GM12872 (cell line): ENCODE data around the gene TRMT112.

Experiments used
- TF ChIP-seq, protein P1 (sequence below): IDR thresholded peaks from 3 replicates; pipeline ENCODE4 v1.5.1; 2011; ENCODE audit warnings: low read depth, mild to moderate bottlenecking, low read length, moderate library complexity; ENCODE audit not compliant: insufficient read depth

Gene TRMT112

DNA sequence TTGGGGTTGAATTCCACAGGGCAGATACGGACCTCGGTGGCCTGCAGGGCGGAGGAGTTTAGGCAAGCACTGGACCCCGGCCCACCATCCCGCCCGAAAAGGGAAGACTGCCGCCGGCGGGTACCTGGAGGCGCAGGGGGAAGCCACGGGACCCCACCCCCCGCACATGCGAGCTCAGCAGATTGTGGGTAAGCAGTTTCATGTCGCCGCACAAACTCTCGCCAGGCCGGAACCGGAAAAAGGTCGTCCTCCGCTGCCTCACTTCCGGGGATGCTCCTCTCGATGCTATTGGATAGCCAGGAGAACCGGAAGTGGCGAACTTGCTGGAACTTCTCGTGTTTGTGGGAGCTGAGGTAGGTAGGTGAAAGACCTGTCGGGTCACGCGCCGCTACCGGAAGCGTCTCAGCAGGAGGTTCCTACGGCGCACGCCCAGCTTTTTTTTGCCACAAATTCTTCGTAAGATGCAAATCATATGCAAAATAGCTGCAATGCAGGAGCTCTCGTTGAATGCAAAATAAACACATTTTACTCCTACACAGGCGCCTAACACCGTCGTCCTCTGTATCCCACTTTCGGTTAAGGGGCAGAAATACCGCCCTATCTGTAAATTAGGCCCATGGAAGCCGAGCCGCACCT is at the start of gene TRMT112:
TSS of gene TRMT112 (minus strand) at position 235 of the 636 bp plus-strand sequence. CDS start at position 202, 33 bp downstream.
- TF ChIP-seq, protein P1, sequence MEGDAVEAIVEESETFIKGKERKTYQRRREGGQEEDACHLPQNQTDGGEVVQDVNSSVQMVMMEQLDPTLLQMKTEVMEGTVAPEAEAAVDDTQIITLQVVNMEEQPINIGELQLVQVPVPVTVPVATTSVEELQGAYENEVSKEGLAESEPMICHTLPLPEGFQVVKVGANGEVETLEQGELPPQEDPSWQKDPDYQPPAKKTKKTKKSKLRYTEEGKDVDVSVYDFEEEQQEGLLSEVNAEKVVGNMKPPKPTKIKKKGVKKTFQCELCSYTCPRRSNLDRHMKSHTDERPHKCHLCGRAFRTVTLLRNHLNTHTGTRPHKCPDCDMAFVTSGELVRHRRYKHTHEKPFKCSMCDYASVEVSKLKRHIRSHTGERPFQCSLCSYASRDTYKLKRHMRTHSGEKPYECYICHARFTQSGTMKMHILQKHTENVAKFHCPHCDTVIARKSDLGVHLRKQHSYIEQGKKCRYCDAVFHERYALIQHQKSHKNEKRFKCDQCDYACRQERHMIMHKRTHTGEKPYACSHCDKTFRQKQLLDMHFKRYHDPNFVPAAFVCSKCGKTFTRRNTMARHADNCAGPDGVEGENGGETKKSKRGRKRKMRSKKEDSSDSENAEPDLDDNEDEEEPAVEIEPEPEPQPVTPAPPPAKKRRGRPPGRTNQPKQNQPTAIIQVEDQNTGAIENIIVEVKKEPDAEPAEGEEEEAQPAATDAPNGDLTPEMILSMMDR: no peak

DNA sequence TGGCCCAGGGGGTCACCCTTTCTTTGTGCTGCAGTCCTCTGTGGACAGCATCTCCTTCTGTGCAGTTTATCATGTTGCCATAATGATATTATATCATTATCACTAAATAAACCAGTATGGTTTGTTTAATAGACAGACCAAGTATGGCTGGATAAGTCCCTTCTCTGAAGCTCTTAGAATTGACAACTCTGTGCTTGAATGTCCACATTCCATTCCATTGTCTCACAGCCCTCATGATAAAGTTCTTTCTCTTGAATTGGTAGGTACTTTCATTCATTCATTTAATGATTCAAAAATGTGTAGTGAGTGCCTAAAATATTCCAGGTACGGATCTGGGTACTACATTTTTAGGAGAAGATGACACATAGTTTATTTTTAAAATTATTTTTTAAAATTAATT is 49.4 kb upstream of the TRMT112 start:
- TF ChIP-seq, protein P1: no peak

DNA sequence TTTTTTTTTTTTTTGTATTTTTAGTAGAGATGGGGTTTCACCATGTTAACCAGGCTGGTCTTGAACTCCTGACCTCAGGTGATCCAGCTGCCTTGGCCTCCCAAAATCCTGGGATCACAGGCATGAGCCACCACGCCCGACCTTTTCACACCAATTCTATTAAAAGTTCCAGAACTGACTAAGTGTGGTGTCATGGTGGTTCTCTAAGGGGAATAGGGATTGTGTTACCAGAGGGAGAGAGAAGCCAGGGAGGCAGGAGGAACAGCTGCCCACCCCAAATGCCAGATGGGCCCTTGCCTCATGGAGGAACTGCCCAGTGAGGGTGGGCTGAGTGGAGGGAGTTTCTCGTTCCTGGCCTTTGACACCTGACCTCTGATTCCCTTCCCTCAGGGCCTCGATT is 47.6 kb upstream of the TRMT112 start:
- TF ChIP-seq, protein P1: no peak

DNA sequence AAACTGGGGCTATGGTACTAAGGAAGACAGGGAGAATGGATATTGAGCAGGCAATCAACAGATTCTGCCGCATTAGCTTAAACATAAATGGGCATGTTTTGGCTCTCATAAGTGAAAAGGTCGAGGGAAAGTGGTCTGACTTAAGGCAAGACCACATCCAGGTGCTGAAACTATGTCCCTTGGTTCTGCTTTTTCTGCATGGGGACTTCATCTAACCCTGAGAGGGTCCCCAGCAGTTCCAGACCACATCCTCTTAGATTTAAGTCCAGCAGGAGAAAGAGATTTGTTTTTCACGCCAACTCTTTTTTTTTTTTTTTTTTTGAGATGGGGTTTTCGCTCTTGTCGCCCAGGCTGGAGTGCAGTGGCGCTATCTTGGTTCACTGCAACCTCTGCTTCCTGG is 47.1 kb upstream of the TRMT112 start:
- TF ChIP-seq, protein P1: no peak

DNA sequence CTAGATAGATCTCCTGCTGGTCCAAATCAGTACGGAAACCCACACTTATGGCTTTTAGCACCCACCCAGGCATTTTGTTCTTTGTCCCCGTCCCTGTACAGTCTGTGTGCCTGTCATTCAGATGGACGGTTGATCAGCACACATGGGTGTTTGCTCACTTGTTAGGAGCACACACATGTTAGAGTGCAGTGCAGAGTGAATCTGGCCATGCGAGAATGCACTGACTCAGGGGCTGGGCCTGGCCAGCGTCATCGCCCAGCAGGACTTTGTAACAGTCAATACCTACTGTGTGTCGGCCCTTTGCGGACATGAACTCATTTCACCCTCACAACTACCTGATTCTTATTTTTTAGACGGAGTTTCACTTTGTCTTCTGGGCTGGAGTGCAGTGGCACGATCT is 45.0 kb upstream of the TRMT112 start:
- TF ChIP-seq, protein P1: no peak

DNA sequence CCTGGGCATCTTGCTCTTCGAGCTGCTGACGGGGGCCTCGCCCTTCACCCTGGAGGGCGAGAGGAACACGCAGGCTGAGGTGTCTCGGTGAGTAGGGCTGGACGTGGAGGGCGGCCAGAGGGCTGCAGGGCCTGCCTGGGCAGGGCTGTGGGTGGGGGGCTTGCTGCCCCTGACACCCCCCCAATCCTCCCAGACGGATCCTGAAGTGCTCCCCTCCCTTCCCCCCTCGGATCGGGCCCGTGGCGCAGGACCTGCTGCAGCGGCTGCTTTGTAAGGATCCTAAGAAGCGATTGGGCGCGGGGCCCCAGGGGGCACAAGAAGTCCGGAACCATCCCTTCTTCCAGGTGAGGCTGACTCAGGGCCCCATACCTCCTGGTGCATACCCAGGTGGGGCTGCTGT is 44.3 kb upstream of the TRMT112 start:
- TF ChIP-seq, protein P1: no peak

DNA sequence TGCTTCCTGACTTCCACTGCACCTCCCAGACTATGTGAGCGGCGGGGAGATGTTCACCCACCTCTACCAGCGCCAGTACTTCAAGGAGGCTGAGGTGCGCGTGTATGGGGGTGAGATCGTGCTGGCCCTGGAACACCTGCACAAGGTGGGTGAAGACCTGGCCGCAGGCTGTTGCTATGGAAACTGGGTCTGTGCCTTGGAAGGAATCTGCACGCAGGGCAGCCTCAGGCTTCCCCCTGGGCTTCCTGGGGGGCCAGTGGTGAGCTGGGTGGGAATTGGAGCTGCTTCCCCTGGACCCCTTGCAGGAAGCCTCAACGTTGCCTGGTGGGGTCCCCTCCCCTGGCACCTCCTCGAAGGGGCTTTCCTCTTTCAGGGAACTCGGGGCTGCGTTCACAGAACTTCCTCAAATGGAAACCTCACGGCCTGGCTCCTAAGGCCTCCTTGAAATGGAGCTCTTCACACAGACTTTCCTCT is 43.1 kb upstream of the TRMT112 start:
- TF ChIP-seq, protein P1: no peak
